ENCODE results near the gene RELA.

Gene RELA

DNA sequence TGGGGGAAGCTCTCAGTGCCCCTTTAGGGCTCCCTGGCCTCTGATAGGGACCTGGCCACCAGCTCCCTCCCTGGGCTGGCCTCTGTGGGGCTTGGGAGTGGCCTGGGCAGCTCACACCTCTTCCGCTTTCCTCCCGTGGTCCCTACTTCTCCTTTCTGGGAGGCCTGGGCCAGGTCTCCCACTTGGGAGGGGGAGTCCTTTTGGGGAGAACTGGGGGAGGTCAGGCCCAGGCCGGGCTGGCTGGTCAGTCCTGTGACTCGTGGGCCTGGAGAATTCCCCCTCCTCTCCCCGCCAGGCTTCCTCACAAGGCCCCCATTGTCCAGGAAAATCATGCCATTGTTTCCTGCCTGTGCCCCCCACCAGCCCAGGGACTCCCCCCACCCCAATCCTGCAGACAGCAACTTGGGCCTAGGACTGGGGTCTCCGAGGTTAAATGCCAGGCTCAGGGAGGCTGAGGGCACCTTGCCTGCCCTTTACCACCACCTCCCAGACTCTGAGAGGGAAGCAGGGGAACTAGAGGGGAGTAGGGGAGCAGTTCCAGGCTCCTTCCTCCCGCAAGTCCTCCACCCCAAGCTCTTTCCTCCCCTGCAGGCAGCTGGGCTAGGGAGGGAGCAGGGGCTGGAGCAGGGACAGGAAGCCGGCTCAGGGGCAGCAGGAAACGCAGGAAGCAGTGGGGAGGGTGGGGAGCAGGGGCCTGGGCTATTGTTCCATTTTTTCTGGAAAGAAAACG lies 51.5 kb downstream of the RELA start:
- DNase-seq = peak; percentile 89

DNA sequence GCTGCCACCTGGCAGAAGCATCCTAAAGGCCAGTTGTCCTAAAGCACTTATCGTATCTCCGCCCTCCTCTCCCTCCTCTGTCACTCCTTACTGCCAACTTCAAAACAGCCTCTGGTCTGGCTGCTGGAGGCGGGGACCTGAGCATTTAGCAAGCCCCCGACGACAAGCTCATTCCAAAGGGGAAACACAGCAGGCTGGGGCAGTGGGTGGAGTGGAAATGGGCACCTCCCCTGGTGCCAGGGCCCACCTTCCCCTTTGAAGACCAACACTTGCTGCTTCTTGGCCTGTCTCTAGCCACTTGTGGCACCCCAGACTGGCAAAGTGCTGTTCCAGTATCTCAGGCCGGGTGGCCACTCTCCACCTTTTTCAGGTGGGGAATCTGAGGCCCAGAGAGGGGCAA lies 52.3 kb downstream of the RELA start:
- peak; percentile 23 for DNase-seq

DNA sequence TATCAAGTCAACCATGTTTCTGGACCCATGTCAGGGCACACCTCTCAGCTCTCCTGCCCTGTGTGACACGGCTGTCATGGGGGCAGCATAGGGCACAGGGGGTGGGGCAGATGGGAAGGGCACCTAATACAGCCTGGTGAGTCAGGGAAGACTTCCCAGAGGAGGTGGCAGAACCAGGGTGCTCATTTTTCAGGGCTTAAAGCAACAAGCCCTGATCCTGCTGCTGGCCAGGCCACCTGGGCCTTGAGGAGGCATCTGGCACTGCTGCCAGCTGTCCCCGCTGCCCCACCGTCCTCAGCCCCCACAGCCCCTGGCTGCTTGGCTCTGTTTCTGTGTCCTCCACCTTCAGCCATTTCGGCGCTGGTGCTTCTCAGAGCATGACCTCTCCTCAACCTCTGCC lies 53.1 kb downstream of the RELA start:
- no peak for DNase-seq

DNA sequence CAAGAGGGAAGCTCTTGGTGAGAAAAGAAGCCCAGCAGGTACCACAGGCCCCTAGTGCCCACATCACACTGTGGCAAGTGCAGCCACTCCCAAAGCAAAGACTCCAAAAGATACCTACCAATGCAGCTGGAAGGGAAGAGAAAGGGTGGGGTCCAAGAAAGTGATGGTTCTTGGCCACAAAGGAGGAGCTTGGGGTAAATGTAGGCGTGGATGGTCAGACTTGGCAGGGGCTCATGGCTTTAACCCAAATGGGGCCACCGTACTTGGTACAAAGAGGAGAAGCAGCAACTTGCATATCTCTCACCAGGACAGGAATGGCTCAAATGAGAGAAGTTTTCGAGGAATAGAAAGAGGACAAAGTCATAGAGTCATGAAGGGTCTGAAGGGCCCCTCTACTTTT lies 53.5 kb downstream of the RELA start:
- DNase-seq = no peak

DNA sequence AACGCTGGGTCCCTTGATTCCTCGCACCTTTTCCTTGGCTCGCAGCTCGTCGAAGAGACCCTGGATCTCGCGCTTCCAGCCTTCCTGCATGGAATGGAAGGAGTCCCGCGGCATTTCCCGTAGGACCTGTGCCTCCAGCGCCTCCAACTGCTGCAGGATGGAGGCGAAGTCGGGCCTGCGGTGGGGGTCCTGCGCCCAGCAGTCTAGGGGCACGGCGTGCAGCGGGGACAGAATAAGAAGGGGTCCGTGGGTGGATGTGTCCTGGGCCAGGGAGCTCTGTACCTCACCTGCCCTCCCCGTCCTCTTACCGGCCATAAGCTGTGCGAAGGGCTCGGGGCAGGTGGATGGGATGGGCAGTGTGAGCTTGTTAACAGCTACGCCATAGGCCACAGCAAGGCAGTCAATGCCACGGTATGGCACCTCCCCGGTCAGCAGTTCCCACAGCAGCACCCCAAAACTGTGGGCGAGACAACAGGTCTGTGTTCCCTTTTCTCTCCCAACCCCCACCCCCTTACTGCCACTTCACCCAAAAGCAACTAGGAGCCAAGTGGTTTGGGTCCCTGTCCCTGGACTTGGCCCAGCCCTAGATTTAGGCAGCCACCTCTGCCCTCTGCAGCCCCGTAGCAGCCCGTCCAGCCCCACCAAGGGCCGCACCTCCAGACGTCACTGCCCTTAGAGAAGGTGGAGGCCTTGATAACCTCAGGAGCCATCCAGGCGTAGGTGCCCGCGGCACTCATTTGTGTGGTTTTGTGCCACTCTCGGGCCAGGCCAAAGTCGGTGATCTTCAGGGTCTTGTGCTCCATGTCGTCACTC lies 54.9 kb downstream of the RELA start:
- DNase-seq = no peak

DNA sequence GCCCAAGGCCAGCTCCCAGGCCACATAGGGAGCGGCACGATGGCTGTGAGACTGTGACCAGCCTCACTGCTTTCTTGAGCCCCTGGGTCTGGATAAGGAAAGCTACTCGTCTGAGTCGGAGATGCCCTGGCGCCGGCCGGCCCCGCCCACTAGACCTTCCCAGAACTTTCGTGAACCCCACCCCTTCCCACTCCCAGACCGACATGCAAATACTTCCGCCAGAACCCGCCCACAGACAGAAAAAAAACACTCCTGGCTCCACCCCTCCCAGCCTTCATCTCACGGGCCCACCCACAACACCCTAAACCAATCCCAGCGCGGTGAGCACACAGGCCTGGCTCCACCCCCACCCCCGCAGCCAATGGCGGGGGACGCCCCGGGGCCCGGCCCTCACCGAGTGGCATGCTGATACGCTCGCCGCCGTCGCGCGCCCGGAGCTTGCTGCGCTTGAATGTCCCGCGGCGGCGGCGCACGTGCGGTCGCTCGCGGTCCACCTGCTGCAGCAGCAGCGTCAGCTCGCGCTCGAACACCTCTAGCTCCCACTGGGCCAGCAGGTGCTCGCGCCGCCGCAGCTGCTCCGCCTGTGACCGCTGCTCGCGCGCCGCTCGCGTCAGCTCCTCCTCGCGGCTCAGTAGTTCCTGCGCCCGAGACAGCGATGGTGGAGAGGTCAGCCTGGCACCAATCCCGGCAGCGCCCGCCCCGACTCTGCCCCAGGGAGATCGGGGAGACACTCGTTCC lies 55.7 kb downstream of the RELA start:
- peak; percentile 94 for DNase-seq

DNA sequence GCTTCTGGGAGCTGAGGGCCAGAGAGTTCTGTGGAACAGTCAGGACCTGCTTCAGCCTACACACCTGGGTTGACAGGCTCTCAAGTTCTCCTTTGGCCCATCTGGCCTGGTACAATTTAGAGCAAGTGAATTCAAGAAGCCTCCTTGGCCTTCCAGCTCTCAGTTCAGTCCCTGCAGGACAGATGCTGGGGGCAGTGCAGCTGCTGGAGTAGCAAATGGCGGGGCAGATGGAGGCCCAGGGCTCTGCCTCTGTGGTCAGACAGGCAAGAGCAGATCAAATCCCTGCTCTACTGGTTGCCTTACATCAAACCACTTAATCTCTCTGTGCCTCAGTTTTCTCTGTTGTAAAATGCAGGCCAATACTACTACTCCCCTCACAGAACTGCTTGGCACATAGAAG lies 58.5 kb downstream of the RELA start:
- DNase-seq = no peak

Data from midbrain (tissue), 1 donor.